Nephron progenitor cell (in vitro differentiated cells): ENCODE data around the gene COL28A1.

Experiments
- DNase-seq: peaks from one replicate; pipeline ENCODE4 v3.0.0; 2021
- H3K27ac Mint-ChIP-seq: 2 replicates; pipeline ENCODE4 v1.8.0; 2021; ENCODE audit warnings: mild to moderate bottlenecking, moderate library complexity, mixed read lengths
- H3K27me3 Mint-ChIP-seq: 2 replicates; pipeline ENCODE4 v1.8.0; 2021; ENCODE audit warnings: mild to moderate bottlenecking, low read depth, mixed read lengths; ENCODE audit not compliant: poor library complexity
- H3K36me3 Mint-ChIP-seq: 2 replicates; pipeline ENCODE4 v1.8.0; 2021; ENCODE audit warnings: low read depth, mixed read lengths
- H3K4me1 Mint-ChIP-seq: 2 replicates; pipeline ENCODE4 v1.8.0; 2021; ENCODE audit warnings: mixed read lengths
- H3K4me3 Mint-ChIP-seq: 2 replicates; pipeline ENCODE4 v1.8.0; 2021; ENCODE audit warnings: mild to moderate bottlenecking, moderate library complexity, mixed read lengths
- H3K9me3 Mint-ChIP-seq: 2 replicates; pipeline ENCODE4 v1.8.0; 2021; ENCODE audit warnings: mild to moderate bottlenecking, moderate library complexity, mixed read lengths
- CTCF ChIP-seq: fragments of 200-600 bp; sonication (generic); IDR thresholded peaks from 2 replicates; pipeline ENCODE4 v1.5.0; 2021; ENCODE audit warnings: antibody characterized with exemption

The COL28A1 gene

DNA sequence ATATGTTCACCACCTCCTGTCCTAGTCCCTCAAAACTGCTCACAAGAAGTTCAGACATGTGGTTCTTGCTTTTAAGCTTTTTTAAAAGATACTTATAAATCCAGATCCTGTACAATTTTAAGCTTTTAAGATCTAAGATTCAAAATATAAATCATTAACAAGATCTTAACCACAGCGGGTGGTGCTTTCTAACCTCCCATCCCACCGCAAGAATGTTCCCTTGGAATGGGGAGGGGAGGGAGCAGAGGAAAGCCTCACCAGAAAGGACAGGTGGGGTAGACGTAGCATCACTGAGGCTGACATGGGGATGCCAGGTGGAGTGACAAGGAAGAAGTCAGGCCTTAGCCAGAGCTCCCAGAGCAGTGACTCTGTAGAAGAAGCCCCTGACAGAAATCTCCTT lies 219.8 kb downstream of the COL28A1 start:
- no peaks in the 10 kb centered on the region for H3K9me3 Mint-ChIP-seq
- no peaks in the 10 kb centered on the region for H3K27me3 Mint-ChIP-seq
- H3K27ac Mint-ChIP-seq = no peak overlapping the region
- no peak for TF ChIP-seq CTCF
- no peak for DNase-seq
- H3K4me3 Mint-ChIP-seq = no peak overlapping the region
- H3K4me1 Mint-ChIP-seq = no peaks in the 10 kb centered on the region
- no peaks in the 10 kb centered on the region for H3K36me3 Mint-ChIP-seq

GRCh38 chr7:7312323-7312722 lies 223.3 kb downstream of the COL28A1 start:
- Mint-ChIP-seq H3K27me3 (peaks cover 3% of the 10 kb centered on the region), H3K9me3 (no peaks in the 10 kb centered on the region), H3K4me3 (no peak overlapping the region), H3K36me3 (no peaks in the 10 kb centered on the region), H3K4me1 (no peaks in the 10 kb centered on the region), H3K27ac (no peak overlapping the region)
- TF ChIP-seq CTCF = no peak
- no peak for DNase-seq

- Mint-ChIP-seq H3K36me3 (no peaks in the 10 kb centered on the region), H3K4me1 (no peaks in the 10 kb centered on the region), H3K27me3 (peaks cover 5% of the 10 kb centered on the region), H3K27ac (no peak overlapping the region), H3K9me3 (no peaks in the 10 kb centered on the region), H3K4me3 (no peak overlapping the region)
- no peak for TF ChIP-seq CTCF
- no peak for DNase-seq
These were observed 224.7 kb downstream of the COL28A1 start for GRCh38 chr7:7311001-7311400.

DNA sequence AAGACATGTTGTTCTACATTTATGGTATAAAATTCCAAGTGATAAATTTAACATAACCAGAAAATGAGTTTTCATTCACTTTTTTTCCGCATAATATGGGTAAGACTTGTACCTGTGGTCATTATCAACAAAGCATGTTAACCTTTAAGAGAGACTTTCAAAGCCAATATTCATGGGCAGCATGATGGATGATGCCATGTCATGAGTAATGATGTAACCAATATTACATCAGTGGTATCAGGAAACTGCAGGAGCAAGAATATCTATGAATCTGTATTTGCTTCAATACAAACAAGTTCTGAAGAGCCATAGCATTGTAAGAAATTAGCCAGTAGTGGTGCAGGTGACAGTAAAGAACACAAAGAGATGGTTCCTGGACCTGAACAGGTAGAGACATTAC lies 226.5 kb downstream of the COL28A1 start:
- Mint-ChIP-seq H3K27me3 (peaks cover 8% of the 10 kb centered on the region), H3K9me3 (no peaks in the 10 kb centered on the region), H3K27ac (no peak overlapping the region), H3K36me3 (no peaks in the 10 kb centered on the region), H3K4me1 (no peaks in the 10 kb centered on the region), H3K4me3 (no peak overlapping the region)
- no peak for TF ChIP-seq CTCF
- DNase-seq = no peak
